Activated T-cell treated with anti-CD3 and anti-CD28 coated beads for 4 hours (primary cell): ENCODE data around the gene RSPRY1.
"Not testable (repeated sequence)": the region's sequence is repeated elsewhere in the genome, so short reads cannot be mapped to it uniquely, and the experiment has no call there.

Experiments used
- DNase-seq: peaks from one replicate; pipeline ENCODE4 v3.0.0-alpha.2; 2020

Gene RSPRY1

DNA sequence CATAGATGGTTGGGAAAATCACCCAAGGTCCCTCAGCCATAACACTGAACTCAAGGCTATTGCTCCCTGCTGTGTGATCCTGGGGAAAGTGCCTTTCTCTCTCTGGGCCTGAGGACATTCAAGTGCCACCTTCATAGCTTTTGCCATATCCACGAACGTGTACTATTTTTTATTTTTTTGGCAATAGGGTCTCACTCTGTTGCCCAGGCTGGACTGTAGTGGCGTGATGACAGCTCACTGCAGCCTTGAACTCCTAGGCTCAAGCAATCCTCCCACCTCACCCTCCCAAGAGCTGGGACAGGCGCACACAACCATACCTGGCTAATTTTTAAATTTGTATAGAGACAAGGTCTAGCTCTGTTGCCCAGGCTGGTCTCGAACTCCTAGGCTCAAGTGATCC, 87.7 kb downstream of the RSPRY1 start:
- DNase-seq = no peak

- not testable (repeated sequence) for DNase-seq
Measured at GRCh38 chr16:57275946-57276345, 89.8 kb downstream of the RSPRY1 start.

- DNase-seq = no peak
Measured at GRCh38 chr16:57276596-57276995, 90.5 kb downstream of the RSPRY1 start.

DNA sequence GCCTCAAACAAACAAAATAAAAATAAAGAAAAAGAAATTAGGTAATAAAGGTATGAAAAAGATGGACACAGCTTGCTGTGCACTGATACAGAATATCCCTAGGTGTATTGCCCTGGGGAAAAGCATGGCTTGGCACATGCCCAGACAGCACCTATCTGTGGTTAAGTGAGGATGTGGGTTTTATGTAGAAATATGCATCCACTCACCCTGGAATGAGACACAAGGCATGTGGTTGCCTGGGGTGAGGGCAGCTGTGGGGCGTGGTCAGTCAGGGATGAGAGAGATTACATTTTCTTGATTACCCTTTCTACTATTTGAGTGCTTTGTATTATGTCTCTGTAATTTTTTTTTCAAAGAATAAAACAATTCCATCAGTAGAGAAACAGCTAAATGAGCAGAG, 91.5 kb downstream of the RSPRY1 start:
- no peak for DNase-seq

- DNase-seq = no peak
Measured at GRCh38 chr16:57278494-57278893, 92.4 kb downstream of the RSPRY1 start.

DNA sequence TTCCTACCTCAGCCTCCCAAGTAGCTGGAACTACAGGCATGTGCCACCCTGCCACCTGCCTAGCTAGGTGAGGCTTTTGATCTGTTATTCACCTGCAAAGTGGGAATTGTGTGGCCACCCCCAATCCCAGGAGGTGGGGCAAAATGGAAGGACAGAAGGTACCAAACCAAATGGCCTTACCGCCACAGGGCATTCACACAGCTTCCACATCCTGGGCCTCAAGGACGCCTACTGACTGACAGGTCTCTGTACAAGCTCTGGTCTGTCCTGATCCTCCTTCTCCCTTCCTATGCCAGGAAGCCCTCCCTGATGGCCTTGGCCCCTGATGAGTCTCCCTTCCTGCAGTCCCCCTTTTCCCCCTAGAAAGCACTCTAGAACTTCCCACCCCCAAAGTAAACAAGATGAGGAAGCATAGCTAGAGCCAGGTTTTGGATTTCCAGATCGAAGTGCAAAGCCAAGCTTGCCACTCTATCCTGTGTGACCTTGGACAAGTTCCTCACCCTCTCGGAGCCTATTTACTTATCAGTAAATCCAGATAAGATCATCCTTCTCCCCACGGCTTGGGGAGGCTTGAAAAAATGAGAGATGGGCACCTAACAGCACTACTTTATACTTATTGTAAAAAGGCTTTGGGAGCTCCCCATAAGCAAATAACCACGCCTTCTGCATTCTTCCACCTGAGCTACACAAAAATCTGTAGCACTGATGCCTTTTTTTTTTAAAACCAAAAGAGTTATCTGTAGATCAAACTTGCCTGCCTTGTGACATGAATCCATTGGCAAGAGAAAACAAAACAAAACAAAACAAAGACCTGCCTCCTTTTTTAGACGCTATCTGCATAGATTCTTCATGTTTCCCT, 93.9 kb downstream of the RSPRY1 start:
- no peak for DNase-seq

- no peak for DNase-seq
Measured at GRCh38 chr16:57281791-57282190, 95.7 kb downstream of the RSPRY1 start.

- no peak for DNase-seq
Measured at GRCh38 chr16:57282510-57283213, 96.5 kb downstream of the RSPRY1 start.

DNA sequence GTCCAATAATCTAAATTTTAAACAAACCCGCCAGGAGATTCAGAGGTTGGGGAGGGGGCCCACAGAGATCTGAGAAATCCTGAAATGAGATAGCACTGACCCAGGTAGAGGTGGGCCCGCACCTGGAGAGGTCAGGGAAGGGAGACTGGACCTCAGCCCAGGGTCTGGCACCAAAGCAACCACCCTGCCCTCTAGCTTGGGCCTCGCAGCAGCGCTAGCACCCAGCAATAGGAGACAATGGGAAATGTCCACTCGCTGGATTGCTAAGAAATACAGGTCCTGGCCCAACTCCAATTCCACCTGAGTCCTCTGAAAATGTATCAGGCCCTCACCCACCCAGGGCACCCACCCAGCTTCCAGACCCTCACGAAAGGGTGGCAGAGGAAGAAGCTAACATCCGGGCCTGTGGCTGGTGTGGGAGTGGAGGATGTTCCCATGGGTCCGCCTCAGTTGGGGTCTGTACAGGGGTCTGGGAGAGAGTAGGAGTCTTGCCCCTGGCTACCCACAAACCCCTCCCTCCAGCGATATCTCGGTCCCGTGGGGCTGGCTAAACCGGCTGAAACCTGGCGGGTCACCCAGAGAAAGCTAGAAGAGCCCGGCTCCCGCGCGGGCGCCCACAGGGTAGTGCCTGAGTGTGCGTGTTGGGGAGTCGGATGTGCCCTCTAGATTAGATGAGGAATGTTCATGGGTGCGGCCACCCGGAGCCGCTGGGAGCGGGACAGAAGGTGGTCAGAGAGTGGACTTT, 97.3 kb downstream of the RSPRY1 start:
- no peak for DNase-seq

GRCh38 chr16:57283959-57284208, 97.8 kb downstream of the RSPRY1 start:
- DNase-seq = no peak

GRCh38 chr16:57284209-57284951, 98.3 kb downstream of the RSPRY1 start, which contains the start of gene PLLP:
TSS of gene PLLP (minus strand) at chr16:57284672. CDS start at chr16:57284540, 132 bp downstream.
- DNase-seq = peak; percentile 32

DNA sequence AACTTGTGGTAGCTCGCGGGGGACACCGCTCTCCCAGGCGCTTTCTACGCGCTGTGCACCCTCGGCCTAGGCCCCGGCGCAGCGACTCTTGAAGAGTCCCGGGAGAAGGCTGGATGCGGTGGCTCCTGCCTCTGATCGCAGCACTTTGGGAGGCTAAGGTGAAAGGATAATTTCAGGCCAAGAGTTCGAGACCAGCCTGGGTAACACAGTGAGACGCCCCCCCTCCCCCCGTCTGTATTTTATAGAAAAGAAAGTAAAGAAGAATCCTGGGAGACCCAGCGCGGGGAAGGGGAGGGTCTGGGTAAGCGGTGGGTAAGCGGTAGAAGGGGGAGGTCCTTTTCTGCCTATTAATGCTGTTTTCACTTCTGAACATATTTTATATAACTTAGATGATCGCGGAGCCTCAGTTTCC, 98.8 kb downstream of the RSPRY1 start:
- DNase-seq = no peak

DNA sequence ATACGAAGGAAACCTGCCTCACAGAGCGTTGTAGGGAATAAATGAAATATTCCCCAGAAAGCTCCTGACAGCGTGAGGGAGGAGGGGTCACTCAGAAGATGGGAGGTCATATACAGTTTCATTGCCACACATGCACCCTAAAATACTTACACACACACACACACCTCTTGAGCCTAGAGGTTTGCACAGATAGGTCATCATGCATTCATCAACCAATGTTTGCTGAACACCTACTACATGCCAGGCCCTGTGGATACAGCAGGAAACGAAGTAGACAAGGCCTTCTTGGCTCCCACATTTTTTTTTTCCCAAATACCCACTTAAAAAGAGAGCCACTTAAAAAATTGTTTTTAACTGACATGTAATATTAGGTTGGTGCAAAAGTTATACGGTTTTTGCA, 99.2 kb downstream of the RSPRY1 start:
- DNase-seq = no peak

GRCh38 chr16:57289391-57290257, 103.5 kb downstream of the RSPRY1 start:
- no peak for DNase-seq
